Skin of body (tissue), 2 donors: ENCODE data around the gene ARL15. TPM values are rescaled to one million over a fixed set of nuclear protein-coding genes. Genes with fewer than 3 reads are reported as not detected.

Experiments
- DNase-seq: peaks from one replicate; lab custom pipeline; 2025; lab: John Stamatoyannopoulos, UW
- total RNA-seq: library from RNA; depleted of rRNA; stranded (reverse); fragments of >200 nt; gene quantifications from one replicate; pipeline ENCODE4 v1.2.3, GENCODE V29; 2014

ARL15 gene
- total RNA-seq, 1 donor from 2014 or later, result 73.2 TPM

- DNase-seq, result no peak
Measured at GRCh38 chr5:54315736-54316528, 5.6 kb upstream of the ARL15 start.

GRCh38 chr5:54313311-54314270, 3.2 kb upstream of the ARL15 start:
- no peak for DNase-seq

- no peak for DNase-seq
Measured at GRCh38 chr5:54312499-54312898, 2.1 kb upstream of the ARL15 start.

GRCh38 chr5:54311176-54311677, 854 bp upstream of the ARL15 start:
- peak; percentile 68 for DNase-seq

GRCh38 chr5:54309691-54310432, 511 bp downstream of the ARL15 start:
- no peak for DNase-seq

GRCh38 chr5:54309276-54309675, 1.1 kb downstream of the ARL15 start:
- peak; percentile 19 for DNase-seq

- DNase-seq, result no peak
Measured at GRCh38 chr5:54307583-54307982, 2.8 kb downstream of the ARL15 start.

- no peak for DNase-seq
Measured at GRCh38 chr5:54306893-54307292, 3.5 kb downstream of the ARL15 start.

- DNase-seq, result no peak
Measured at GRCh38 chr5:54305737-54306136, 4.6 kb downstream of the ARL15 start.

GRCh38 chr5:54304040-54304439, 6.3 kb downstream of the ARL15 start:
- DNase-seq, result no peak

GRCh38 chr5:54302267-54302687, 8.1 kb downstream of the ARL15 start:
- DNase-seq, result no peak

GRCh38 chr5:54301849-54302248, 8.5 kb downstream of the ARL15 start:
- no peak for DNase-seq

GRCh38 chr5:54301220-54301619, 9.2 kb downstream of the ARL15 start:
- DNase-seq, result no peak

- DNase-seq, result no peak
Measured at GRCh38 chr5:54298947-54299346, 11.4 kb downstream of the ARL15 start.

GRCh38 chr5:54296386-54296785, 14.0 kb downstream of the ARL15 start:
- no peak for DNase-seq

GRCh38 chr5:54295651-54296276, 14.6 kb downstream of the ARL15 start:
- DNase-seq, result no peak

- DNase-seq, result no peak
Measured at GRCh38 chr5:54294097-54294667, 16.2 kb downstream of the ARL15 start.

GRCh38 chr5:54292866-54293265, 17.5 kb downstream of the ARL15 start:
- DNase-seq, result no peak

- no peak for DNase-seq
Measured at GRCh38 chr5:54291498-54291897, 18.9 kb downstream of the ARL15 start.

- no peak for DNase-seq
Measured at GRCh38 chr5:54289769-54290168, 20.6 kb downstream of the ARL15 start.
